GM23338 (cell line): ENCODE data around the gene KSR2. TPM values are rescaled to one million over a fixed set of nuclear protein-coding genes. Genes with fewer than 3 reads are reported as not detected.

ENCODE experiments used
- ATAC-seq: fragments of 200-7000 bp; cut with Tn5 transposase; 3 replicates; pipeline ENCODE4 v1.9.1; 2020
- DNase-seq: peaks from one replicate; pipeline ENCODE4 v3.0.0-alpha.2; 2015; ENCODE audit warnings: low spot score
- H2AFZ ChIP-seq: fragments of 200-600 bp; sonication (generic); 2 replicates; pipeline ENCODE4 v1.8.0; 2016; ENCODE audit warnings: antibody characterized with exemption, mild to moderate bottlenecking, moderate library complexity
- H3F3A ChIP-seq: fragments of 200-600 bp; sonication (generic); replicated peaks from 2 replicates; pipeline ENCODE4 v1.8.0; 2017; ENCODE audit warnings: antibody characterized with exemption, mixed run types, low read depth
- H3K27ac ChIP-seq: fragments of 200-600 bp; sonication (generic); 2 replicates; pipeline ENCODE4 v1.6.1; 2016; ENCODE audit warnings: low read depth
- H3K27me3 ChIP-seq: fragments of 200-600 bp; sonication (generic); 2 replicates; pipeline ENCODE4 v1.8.0; 2016; ENCODE audit warnings: mild to moderate bottlenecking, mixed run types, moderate library complexity; ENCODE audit not compliant: insufficient read depth
- H3K36me3 ChIP-seq: fragments of 200-600 bp; sonication (generic); 2 replicates; pipeline ENCODE4 v1.8.0; 2016; ENCODE audit warnings: mild to moderate bottlenecking; ENCODE audit not compliant: insufficient read depth
- H3K4me1 ChIP-seq: fragments of 200-600 bp; sonication (generic); 2 replicates; pipeline ENCODE4 v1.8.0; 2016; ENCODE audit warnings: mild to moderate bottlenecking, moderate library complexity; ENCODE audit not compliant: insufficient read depth
- H3K4me2 ChIP-seq: fragments of 200-600 bp; sonication (generic); 2 replicates; pipeline ENCODE4 v1.7.1; 2017; ENCODE audit warnings: mixed run types
- H3K4me3 ChIP-seq: fragments of 200-600 bp; sonication (generic); 2 replicates; pipeline ENCODE4 v1.6.1; 2016; ENCODE audit warnings: mixed run types
- H3K79me2 ChIP-seq: fragments of 200-600 bp; sonication (generic); replicated peaks from 2 replicates; pipeline ENCODE4 v1.8.0; 2017; ENCODE audit warnings: mild to moderate bottlenecking; ENCODE audit not compliant: insufficient read depth
- H3K9me2 ChIP-seq: fragments of 200-600 bp; sonication (generic); 2 replicates; pipeline ENCODE4 v1.8.0; 2017; ENCODE audit not compliant: insufficient read depth
- H4K20me1 ChIP-seq: fragments of 200-600 bp; sonication (generic); replicated peaks from 2 replicates; pipeline ENCODE4 v1.8.0; 2017; ENCODE audit warnings: mild to moderate bottlenecking; ENCODE audit not compliant: insufficient read depth
- H3K27ac Mint-ChIP-seq: 2 replicates; pipeline ENCODE4 v1.8.0; 2020; ENCODE audit warnings: inconsistent platforms, mild to moderate bottlenecking, moderate library complexity, mixed read lengths
- H3K27me3 Mint-ChIP-seq: 3 replicates; pipeline ENCODE4 v1.8.0; 2022; ENCODE audit warnings: low read depth, mild to moderate bottlenecking, moderate library complexity, mixed read lengths, inconsistent platforms; ENCODE audit not compliant: insufficient read depth, poor library complexity
- H3K36me3 Mint-ChIP-seq: 3 replicates; pipeline ENCODE4 v1.8.0; 2021; ENCODE audit warnings: low read depth, mild to moderate bottlenecking, inconsistent platforms, moderate library complexity, mixed read lengths
- H3K4me1 Mint-ChIP-seq: 3 replicates; pipeline ENCODE4 v1.8.0; 2020; ENCODE audit warnings: mild to moderate bottlenecking, inconsistent platforms, mixed read lengths
- H3K4me3 Mint-ChIP-seq: 3 replicates; pipeline ENCODE4 v1.8.0; 2021; ENCODE audit warnings: moderate library complexity, mild to moderate bottlenecking, inconsistent platforms, mixed read lengths
- H3K9me3 Mint-ChIP-seq: 3 replicates; pipeline ENCODE4 v1.8.0; 2020; ENCODE audit warnings: moderate library complexity, mild to moderate bottlenecking, inconsistent platforms, mixed read lengths
- CREB1 ChIP-seq: fragments of 250-450 bp; sonication (Bioruptor Pico); IDR thresholded peaks from 2 replicates; pipeline ENCODE4 v1.5.0; 2020; ENCODE audit warnings: low read depth, mild to moderate bottlenecking, moderate library complexity
- EZH2 ChIP-seq: fragments of 200-600 bp; sonication (generic); IDR thresholded peaks from one replicate; pipeline ENCODE4 v1.8.0; 2017; ENCODE audit warnings: antibody characterized with exemption, mild to moderate bottlenecking, low read depth; ENCODE audit not compliant: unreplicated experiment
- EZH2phosphoT487 ChIP-seq: fragments of 200-600 bp; sonication (generic); IDR thresholded peaks from one replicate; pipeline ENCODE4 v1.8.1; 2018; ENCODE audit warnings: antibody characterized with exemption; ENCODE audit not compliant: unreplicated experiment
- JUNB ChIP-seq: IDR thresholded peaks from one replicate; pipeline ENCODE4 v1.6.1; 2016; ENCODE audit warnings: antibody characterized with exemption; ENCODE audit not compliant: unreplicated experiment
- POLR2AphosphoS5 ChIP-seq: IDR thresholded peaks from 2 replicates; pipeline ENCODE4 v1.6.1; 2016; ENCODE audit warnings: antibody characterized with exemption, low read depth
- STAT1 ChIP-seq: IDR thresholded peaks from one replicate; pipeline ENCODE4 v1.6.1; 2016; ENCODE audit warnings: antibody characterized with exemption; ENCODE audit not compliant: unreplicated experiment
- ZNF331 ChIP-seq: fragments of 250-450 bp; sonication (Bioruptor Pico); IDR thresholded peaks from 2 replicates; pipeline ENCODE4 v1.5.0; 2020; ENCODE audit warnings: low read depth, mild to moderate bottlenecking, moderate library complexity
- ZNF462 ChIP-seq: fragments of 250-450 bp; sonication (Bioruptor Pico); IDR thresholded peaks from 2 replicates; pipeline ENCODE4 v1.5.0; 2020; ENCODE audit warnings: mild to moderate bottlenecking, moderate library complexity
- polyA plus RNA-seq: library from polyadenylated mRNA; unstranded; fragments of >200 nt; fragmentation: Nextera tagmentation; extraction: Ambion mirVana; gene quantifications from 2 replicates; pipeline ENCODE4 v1.2.1, GENCODE V29; 2016
- total RNA-seq: library from RNA; depleted of rRNA; stranded (reverse); fragments of >200 nt; shearing (Covaris generic); gene quantifications from 2 replicates; pipeline ENCODE4 v1.2.3, GENCODE V29; 2014

Gene KSR2
- total and polyA plus RNA-seq, 2 experiments from 2014 or later: 1.1 to 2.7 TPM

- Mint-ChIP-seq H3K27ac (no peak overlapping the region), H3K36me3 (no peaks in the 10 kb centered on the region), H3K27me3 (peaks cover 4% of the 10 kb centered on the region), H3K9me3 (no peaks in the 10 kb centered on the region), H3K4me1 (peaks cover 12% of the 10 kb centered on the region), H3K4me3 (no peak overlapping the region)
- Histone ChIP-seq H3K4me1 (peaks cover 8% of the 10 kb centered on the region; the same call in 1 of the 2 replicates), H3K79me2 (no peaks in the 10 kb centered on the region), H3K9me2 (no peaks in the 10 kb centered on the region), H3K36me3 (no peaks in the 10 kb centered on the region), H4K20me1 (no peaks in the 10 kb centered on the region), H3K27me3 (no peaks in the 10 kb centered on the region), H3F3A (no peaks in the 10 kb centered on the region), H2AFZ (no peak overlapping the region), H3K4me2 (no peak overlapping the region), H3K27ac (no peak overlapping the region), H3K4me3 (no peak overlapping the region)
- TF ChIP-seq ZNF331 (CRISPR knock-in tag): no peak
- no peak for TF ChIP-seq EZH2phosphoT487
- TF ChIP-seq STAT1: no peak
- no peak for TF ChIP-seq EZH2
- TF ChIP-seq POLR2AphosphoS5: no peak
- TF ChIP-seq ZNF462 (CRISPR knock-in tag): no peak
- TF ChIP-seq CREB1 (CRISPR knock-in tag): no peak
- no peak for TF ChIP-seq JUNB
- DNase-seq (no peak), ATAC-seq (no peak)
These were observed 461.2 kb downstream of the KSR2 start for GRCh38 chr12:117507548-117507947.
